HuH-7 (cell line): ENCODE measurements around the gene MAP3K15.

Source experiments
- DNase-seq: peaks from one replicate; pipeline ENCODE4 v3.0.0; 2011; ENCODE audit warnings: low spot score

Gene MAP3K15

DNA sequence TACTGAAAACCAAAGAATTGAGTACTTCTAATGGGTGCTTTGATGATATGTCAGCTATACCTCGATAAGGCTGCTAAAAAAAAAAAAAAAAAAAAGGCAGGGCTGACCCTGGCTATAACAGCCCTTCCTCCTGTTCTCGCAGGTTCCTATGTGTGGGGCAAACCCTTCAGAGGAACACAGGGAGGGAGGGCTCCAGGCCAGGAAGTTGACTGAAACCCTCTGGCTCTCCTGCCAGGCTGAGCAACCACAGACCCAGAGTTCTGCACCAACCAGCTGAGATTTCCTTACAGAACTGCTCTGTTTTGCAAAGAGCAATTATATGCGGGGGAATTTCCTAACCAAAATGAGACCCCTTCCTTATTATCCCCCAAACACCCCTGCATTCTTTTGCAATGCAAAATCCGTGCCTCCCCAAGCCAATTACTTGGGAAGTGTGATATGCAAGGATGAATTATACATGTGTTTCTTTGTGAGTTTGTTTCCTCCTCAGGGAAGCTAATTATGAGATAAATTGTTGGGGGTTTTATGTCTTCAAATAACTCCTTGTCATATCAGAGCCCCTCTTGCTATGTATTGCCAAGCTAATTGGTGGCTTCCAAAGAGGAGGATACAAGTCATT lies 126.0 kb downstream of the MAP3K15 start:
- DNase-seq = no peak

DNA sequence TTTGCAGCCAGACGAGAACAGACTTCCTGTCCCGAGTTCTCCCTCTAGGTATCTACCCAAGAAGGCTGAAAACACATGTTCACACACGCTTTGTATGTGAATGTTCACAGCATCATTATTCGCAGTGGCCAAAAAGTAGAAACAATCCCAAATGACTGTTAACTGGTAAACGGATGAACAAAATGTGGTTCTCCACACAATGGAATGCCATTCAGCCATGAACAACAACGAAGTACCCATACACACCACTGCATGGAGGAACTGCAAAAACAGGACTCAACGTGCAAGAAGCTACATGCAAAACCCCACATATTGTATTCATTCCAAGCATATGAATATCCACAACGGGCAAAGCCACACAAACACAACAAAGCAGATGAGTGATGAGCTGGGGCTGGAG lies 126.6 kb downstream of the MAP3K15 start:
- DNase-seq = no peak

DNA sequence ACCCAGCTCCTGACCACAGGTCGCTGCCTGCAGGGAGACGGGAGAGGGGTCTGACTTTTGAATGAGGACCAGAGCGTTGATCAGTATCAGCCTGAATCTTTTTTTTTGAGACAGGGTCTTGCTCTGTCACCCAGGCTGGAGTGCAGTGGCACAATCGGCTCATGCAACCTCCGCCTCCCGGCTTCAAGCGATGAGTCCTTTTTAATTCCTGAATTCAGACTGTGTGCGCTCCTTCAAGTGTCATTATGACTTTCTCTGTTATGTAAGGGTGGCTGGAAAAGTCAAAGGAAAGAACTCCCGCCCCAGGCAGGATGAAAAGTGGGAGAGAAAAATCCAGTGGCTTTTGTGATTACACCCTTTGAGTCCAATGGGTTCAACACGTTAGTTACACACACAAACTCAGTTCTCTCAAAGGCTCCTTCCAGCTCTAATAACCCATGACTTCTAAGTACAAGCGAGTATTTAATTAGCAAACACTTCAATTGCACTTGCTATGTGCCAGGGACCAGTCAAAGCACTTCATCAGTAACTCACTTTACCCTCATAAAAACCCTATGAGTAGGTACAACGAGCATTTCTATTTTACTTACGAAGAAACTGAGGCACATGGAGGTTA lies 127.1 kb downstream of the MAP3K15 start:
- no peak for DNase-seq

DNA sequence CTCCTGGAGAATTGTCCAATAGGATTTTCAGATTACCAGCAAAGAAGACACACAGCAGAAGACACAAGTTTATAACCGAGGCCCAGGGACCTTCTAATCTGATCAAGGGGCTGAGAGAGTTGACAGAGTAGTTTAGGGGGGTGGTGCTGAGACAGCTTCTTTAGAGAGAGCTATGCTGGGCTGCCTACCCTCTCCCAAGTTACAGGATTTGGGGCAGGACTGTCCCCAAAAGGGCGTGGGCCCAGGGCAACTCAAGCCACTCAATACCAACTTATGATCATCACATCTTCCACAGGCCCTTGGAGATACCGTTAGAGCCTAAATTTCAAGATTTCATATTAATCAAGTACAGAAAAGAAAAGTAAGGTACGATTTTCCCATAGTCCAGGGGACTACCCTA lies 128.6 kb downstream of the MAP3K15 start:
- no peak for DNase-seq

DNA sequence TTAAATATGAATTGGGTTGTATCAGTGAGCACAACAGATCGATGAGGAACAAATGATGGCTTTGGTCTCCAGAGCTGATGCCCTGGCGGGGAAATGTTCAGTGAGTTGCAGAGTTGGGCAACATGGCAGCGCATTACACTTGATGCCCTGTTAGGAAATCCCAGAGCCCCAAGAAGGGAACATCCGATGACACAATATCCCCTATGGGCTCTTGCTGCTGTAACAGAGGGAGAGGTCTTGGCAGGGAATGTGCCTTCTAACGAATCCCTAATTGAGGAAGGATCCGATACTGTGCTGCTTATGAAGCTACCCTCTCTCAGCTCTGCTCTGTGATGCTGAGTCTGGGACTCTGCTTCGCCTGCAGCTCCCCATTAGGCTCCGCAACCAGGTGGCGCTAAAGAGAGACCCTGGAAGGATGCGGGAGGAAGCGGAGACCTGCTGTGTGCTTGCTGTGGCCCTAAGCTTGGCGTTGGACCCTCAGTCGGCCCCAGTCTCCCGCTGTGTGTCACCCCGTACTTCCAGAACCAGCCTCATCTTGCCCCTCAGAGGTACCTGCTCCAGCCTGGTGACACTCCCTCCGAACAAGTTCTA lies 132.7 kb downstream of the MAP3K15 start:
- DNase-seq = peak; percentile 56

DNA sequence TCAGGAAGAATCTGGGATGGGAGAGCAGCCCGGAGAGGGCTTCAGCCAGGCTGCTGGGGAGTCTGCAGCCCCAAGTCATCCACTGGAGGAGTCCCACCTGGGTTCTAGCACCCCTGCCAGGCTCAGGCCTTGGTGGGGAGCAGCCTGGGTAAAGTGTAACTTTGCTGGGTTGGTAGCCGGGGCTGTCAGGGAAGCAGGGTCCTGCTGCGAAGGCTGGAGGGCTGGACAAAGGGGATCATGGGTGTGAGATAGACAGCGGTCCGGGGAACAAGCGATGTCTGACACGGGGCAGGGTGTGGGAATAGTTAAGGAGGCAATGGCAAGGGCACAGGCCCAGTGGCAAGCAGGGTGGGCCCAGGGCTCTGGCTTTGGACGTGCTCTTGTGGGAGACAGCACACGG lies 134.0 kb downstream of the MAP3K15 start:
- DNase-seq = no peak

DNA sequence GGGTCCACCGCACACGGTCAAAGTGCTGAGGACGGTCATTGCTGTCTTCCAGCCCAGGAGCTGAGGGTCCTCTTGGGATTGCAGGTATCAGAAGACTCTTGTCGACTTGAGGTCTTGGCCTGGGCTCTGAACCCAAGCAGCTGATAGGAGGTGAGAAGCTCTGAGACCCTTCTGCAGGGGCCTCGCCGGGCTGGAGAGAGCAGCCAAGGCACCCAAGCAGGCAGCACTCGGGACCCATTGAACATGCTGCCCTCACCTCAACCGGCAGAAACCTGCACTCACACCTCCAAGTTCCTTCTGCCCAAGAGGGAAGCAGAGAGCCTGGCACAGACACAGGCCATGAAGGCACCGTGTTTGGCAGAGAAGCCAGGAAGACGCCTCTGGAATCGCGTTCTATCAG lies 137.5 kb downstream of the MAP3K15 start:
- no peak for DNase-seq

DNA sequence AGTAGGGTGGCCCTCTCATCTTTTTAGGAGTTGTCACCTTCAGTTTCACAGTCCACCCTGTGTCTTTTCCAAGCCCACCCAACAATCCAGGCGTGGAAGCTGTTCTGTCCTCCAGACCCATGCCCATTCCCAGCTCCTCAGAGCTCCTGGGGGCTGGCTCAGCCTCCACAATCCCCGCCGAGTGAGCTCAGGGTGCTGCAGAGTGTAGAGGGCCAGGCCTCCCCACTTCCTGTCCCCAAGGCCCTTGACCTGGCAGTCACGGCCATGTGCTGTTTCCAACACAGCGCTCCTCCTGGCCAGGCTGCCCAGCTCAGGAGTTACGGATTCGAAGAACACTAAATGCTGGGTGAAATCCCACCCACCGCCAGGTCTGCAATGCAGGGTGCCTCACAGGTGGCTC lies 139.8 kb downstream of the MAP3K15 start:
- no peak for DNase-seq

DNA sequence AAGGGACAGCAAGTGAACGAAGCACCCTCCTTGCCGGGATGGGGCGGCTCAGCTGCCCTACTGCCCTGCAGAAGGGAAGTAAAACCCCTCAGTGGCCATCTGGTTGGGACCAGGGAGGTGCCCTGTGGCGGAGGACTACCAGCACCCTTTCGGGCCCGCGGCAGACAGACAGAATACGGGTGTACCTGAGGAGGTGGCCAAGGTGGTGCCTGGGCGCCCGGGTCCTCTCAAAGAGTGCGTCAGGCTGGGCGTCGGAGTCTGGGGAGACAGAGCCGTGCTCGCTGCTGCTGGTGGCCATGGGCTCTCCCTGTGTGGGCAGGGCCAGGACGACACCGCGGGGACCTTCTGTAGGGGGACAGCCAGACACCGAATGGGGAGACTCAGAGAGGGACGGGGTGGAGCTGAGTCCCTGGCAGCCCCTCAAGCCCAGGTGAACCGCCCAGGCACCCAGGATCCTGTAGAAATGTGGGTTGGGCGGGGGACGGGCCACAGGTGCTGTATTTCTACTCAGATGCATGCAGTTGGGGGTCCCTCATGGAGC lies 141.9 kb downstream of the MAP3K15 start:
- DNase-seq = no peak

DNA sequence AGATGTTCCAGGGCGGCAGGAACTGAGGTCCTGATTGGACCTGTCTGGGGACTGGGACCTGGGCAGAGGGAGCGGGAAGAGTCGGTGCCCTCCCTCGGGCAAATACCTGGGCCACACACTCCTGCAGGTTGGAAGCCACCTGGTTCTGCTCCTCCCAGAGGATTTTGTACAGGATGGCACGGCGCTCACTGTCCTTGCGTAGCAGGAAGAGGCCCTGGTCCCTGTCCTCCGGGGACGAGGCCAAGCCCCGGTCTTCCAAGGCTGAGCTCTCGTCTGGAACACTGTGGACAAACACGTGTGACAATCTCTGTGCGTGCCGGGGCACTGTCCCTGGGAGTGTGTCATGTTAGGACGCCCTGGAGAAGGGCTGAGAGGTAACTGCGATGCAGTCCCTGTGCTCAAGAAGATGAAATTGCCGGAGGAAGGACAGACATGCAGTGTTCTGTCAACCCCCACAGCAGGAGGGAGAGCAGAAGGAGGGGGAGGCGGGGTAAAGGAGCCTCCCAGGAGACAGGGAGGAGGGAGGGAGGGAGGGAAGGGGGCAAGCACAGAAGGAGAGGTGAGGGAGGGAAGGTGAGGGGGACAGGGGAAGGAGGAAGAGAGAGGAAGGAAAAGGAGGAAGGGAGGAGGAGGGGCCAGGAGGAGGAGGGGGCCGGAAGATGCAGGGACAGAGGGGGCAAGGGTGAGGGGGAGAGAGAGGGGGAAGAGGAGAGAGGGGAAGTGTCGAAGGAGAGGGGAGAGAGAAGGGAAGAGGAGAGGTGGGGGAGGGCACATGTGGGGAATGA lies 142.6 kb downstream of the MAP3K15 start:
- DNase-seq = no peak

DNA sequence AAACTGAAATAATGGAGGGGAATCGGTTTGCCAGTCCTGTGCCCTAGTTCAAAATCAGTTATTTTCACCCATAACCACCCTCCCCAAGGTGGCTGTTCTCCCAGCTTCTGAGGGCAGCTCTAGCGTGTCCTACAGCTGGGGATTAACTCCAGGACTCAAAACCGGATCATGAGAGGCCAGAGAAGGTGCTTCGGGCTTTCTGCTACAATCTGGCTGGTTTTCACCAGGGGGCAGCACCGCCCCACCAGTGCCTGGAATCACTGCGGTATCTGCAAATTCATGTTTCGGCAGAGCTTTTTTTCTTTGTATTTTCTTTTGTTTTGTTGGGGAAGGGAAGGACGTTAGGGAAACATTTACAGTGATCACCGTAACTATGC lies 143.2 kb downstream of the MAP3K15 start:
- DNase-seq = peak; percentile 60

DNA sequence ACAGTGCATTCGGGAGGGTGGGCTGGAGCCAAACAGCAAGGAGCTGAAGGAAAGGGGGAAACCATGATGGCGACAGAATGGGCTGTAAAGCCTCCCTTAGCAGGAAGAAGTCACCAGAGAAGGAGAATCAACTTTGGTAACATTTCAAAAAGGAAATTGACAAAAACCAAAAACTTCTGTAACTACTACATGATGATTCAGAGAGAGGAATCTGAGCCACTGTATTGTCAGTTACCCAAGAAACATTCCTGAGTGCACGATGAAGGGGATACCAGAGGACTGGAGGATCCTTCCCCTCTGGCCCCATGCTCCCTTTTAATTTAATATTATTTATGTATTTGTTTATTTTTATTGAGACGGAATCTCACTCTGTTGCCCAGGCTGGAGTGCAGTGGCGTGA lies 145.2 kb downstream of the MAP3K15 start:
- DNase-seq = no peak

DNA sequence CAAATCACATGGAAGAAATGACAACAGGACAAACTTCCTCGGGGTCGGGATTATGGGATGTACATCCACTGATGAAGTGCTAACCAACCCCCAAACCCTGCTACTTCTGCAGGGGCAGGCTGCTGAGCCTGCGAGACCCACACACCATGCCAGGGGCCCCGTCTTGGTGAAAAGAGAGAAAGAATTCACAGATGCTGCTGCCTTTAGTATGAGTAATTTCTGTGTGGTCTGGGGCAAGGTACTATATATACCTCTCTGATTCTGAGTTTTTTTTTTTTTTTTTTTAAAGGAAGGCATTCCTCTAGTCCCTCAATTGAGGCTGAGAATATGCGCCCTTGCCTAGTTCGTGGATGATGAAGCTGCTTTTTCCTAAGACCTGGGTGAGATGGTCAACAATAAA lies 146.7 kb downstream of the MAP3K15 start:
- DNase-seq = no peak

DNA sequence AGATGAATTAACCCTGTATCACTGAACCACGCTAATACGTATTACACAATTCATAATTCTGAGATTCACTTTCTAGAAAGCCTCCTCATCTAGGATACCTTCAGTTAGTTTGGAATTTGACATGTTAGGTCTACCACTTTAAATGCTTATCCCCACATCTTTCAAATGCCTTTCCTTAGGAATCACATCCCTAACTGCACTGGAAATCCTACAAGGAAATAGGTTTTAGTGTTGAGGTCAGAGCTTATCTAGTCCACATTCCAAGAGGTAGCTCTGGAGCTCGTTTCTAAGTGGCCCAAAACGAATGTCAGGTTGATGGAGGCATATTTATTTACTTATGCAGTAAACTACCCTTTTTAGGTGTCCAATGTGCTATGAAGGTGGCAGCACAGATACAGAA lies 153.6 kb downstream of the MAP3K15 start:
- DNase-seq = no peak

DNA sequence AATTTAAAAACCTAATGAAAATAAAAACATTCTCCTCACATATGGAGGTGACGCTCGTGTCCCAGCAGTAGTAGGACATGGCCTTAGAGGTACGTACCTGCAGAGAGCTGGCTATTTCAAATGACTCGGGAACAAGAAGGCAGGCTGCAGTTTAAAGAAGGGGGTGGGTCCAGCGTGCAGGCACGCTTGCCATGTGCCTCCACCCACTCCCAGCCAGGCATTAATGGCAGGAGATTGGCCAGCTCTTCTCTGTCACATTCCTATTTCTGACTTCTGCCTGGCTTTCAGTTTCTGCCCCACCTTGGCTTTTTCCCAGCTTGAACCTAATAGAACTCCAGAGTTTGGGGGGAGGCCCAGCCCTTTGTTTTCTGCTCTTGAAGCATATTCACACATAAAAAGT lies 154.4 kb downstream of the MAP3K15 start:
- no peak for DNase-seq

DNA sequence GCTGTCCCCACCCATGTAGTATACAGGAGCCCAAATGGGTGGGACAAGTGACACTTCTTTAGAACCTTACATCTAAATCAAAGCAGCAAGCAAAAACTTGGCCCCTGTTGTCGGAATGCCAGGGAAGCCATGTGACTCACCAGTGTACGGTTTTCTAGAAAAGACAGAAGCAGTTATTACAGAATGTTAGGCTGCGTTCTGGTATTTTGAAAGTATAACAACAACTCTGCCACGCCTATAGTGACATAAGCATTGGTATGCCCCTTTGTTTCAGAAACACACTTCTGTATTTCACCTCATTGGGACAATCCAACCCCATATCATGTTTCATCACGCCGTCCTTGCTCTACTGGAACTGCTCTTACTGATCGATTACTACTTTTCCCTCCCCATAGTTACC lies 156.8 kb downstream of the MAP3K15 start:
- no peak for DNase-seq

DNA sequence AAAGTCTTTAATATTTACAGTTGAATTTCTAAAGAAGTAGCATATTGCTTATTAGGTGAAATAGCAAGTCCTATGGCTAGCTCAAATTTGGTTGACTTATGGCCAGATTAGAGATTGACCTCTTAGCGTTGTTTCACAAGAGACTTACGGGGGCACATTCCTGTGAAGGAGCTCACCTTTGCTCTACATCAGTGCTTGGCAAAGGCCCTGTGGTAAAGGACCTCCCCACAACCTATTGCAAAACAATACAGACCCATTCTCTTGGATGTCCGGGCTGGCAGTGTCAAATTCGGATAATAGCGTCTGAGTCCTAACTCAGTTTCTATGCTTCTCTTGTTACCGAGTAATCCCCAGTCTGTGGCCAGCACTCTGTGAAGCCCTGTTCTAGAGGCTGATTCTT lies 160.7 kb downstream of the MAP3K15 start:
- no peak for DNase-seq

DNA sequence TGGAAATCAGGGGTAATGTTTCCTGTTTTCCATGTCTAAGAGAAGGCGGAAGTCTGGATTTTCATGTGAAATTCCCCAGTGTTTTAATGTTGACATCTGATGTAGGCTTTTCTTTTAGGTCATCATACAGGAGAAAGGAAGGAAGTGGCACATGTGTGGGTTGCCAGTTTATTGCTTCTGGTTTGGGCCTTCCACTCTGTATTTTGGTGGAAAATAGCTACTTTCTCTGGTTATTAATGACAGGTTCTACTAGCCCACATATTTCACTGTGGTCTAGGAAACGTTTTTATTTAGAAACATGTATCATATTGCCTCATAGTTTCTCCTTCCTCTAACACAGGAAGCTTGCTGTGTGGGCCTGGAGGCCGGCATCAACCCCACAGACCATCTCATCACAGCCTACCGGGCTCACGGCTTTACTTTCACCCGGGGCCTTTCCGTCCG lies 164.3 kb downstream of the MAP3K15 start:
- DNase-seq = no peak

DNA sequence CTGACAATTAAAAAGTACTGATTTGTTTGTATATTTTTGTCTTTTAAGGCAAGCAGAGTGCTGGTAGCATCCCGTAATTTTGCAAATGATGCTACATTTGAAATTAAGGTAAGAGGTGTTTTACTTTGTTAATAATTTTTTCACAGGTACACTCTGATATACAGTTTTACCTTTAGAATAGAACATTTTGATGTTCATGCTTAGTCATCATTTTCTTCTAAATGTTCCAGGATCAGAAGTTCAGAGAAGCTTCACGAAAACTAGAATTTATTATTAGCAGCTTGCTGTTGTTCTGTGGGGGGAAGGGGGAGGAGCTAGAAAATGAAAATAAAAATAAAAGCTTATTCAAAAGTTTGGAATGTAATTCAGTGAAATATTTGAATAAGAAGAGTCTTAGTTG lies 166.0 kb downstream of the MAP3K15 start:
- DNase-seq = no peak

DNA sequence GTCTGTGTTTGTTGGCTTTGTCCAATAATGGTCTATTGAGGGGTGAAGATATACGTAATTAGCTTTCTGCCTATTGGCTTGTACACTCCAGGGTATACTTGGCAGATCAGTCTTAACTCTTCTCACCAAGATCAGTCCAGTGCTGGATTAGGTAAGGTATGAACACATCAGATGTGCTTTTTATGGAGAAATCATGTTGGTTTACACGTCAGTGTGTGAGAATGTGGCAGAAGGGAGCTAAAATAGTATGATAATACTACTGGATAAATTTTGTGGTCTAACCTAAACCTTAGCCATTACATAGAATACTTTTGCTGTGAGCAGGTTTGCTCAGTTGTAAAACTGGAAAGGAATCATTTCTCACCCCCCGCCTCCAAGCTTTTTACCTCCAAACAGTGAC lies 167.4 kb downstream of the MAP3K15 start:
- no peak for DNase-seq

DNA sequence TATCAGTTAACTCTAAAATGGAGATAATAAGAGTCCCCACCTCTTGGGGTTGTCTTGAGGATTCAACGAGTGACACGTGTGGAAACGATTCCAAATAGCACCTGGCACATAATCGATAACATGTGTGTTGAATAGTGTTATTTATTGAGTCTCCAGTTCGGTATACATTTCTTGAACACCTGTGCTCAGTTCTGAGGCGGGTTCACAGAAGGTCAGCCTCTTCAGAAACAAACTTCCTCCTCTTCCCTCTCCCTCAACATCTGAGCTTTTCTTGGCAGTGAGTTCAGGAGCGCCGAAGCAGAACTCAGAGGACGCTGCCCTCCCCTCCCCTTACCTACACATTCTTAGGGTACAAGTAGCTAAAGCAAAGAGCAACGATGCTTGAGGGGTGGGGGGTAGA lies 170.6 kb downstream of the MAP3K15 start:
- no peak for DNase-seq

DNA sequence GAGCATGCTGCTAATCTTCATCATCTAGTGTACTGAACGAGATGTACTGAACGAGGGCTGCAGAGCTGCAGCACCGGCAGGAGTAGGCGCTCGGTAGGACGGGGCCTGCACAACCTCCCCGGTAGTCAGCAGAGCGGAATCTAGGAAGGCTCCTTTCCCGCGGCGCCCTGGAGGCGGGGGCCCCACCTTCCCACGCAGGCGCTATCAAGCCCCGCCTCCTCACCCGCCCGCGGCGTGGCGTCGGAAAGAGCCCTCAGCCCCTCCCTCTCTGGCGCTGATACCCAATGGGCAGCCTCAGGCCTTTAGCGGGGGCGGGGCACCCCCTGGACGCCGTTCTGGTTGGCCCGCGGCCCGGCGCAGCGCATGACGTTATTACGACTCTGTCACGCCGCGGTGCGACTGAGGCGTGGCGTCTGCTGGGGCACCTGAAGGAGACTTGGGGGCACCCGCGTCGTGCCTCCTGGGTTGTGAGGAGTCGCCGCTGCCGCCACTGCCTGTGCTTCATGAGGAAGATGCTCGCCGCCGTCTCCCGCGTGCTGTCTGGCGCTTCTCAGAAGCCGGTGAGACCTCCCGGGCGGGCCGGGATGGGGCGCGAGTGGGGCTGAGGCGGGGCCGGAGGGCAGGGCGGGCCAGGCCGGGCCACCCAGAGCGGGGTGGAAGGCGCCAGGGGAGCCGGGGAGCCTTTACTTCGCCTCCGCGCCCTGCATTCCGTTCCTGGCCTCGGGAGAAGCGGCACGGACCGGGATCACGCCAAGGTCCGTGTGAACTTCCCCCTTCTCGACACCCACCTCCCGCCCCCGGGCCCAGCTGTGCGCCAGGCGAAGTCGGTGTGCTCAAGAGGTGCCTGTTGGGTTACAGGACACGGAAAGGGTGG lies 171.5 kb downstream of the MAP3K15 start, which contains the start of gene PDHA1:
Gene PDHA1 (plus strand): TSS at position 393 of the 874 bp plus-strand sequence. CDS start 111 bp downstream, at position 504.
- DNase-seq = peak; percentile 63
